WTC11 (cell line): ENCODE results near the gene RFC4. TPM values are rescaled to one million over a fixed set of nuclear protein-coding genes. Genes with fewer than 3 reads are reported as not detected.

Experiments used
- ATAC-seq: fragments of 200-7000 bp; cut with Tn5 transposase; 2 replicates; pipeline ENCODE4 v1.10.0; 2021; ENCODE audit warnings: mild to moderate bottlenecking, moderate library complexity
- CTCF ChIA-PET: fragments of 300-600 bp; sonication (Branson Sonifier 250); formaldehyde crosslinking; loops from one replicate; lab custom pipeline; 2021; ENCODE audit warnings: antibody characterized with exemption; lab: Charles Lee
- POLR2A ChIA-PET: fragments of 350-600 bp; sonication (Branson Sonifier 250); formaldehyde crosslinking; loops from one replicate; lab custom pipeline; 2021; ENCODE audit warnings: antibody characterized with exemption; lab: Charles Lee
- DNase-seq: peaks from one replicate; pipeline ENCODE4 v3.0.0; 2021; ENCODE audit warnings: low spot score
- H3K27ac Mint-ChIP-seq: 2 replicates; pipeline ENCODE4 v1.8.0; 2021; ENCODE audit warnings: mixed read lengths
- H3K27me3 Mint-ChIP-seq: 2 replicates; pipeline ENCODE4 v1.8.0; 2021; ENCODE audit warnings: low read depth, mild to moderate bottlenecking, moderate library complexity, mixed read lengths
- H3K36me3 Mint-ChIP-seq: 2 replicates; pipeline ENCODE4 v1.8.0; 2021; ENCODE audit warnings: mixed read lengths
- H3K4me1 Mint-ChIP-seq: 2 replicates; pipeline ENCODE4 v1.8.0; 2022; ENCODE audit warnings: mixed read lengths
- H3K4me3 Mint-ChIP-seq: 2 replicates; pipeline ENCODE4 v1.8.0; 2021; ENCODE audit warnings: mild to moderate bottlenecking, moderate library complexity, mixed read lengths
- H3K9me3 Mint-ChIP-seq: 2 replicates; pipeline ENCODE4 v1.8.0; 2021; ENCODE audit warnings: mixed read lengths
- ARID4B ChIP-seq: sonication (generic); formaldehyde crosslinking; IDR thresholded peaks from 2 replicates; pipeline ENCODE4 v1.8.0; 2023; ENCODE audit warnings: missing genetic modification reagents, mild to moderate bottlenecking, borderline replicate concordance
- ATF1 ChIP-seq: sonication (generic); formaldehyde crosslinking; IDR thresholded peaks from 2 replicates; pipeline ENCODE4 v1.8.1; 2023; ENCODE audit warnings: mild to moderate bottlenecking, moderate library complexity, missing genetic modification reagents
- CTCF ChIP-seq: fragments of 200-600 bp; IDR thresholded peaks from 2 replicates; pipeline ENCODE4 v1.8.0; 2022; ENCODE audit warnings: antibody characterized with exemption
- E2F4 ChIP-seq: sonication (generic); formaldehyde crosslinking; IDR thresholded peaks from 2 replicates; pipeline ENCODE4 v1.8.1; 2022; ENCODE audit warnings: low read depth, mild to moderate bottlenecking, moderate library complexity, missing genetic modification reagents, borderline replicate concordance
- FOXK1 ChIP-seq: sonication (generic); formaldehyde crosslinking; IDR thresholded peaks from 2 replicates; pipeline ENCODE4 v1.8.0; 2022; ENCODE audit warnings: mild to moderate bottlenecking, moderate library complexity, missing genetic modification reagents
- GRHL2 ChIP-seq: fragments of 250-450 bp; sonication (Bioruptor Pico); IDR thresholded peaks from 2 replicates; pipeline ENCODE4 v1.8.0; 2022; ENCODE audit warnings: mild to moderate bottlenecking, moderate library complexity; ENCODE audit not compliant: insufficient replicate concordance, severe bottlenecking
- JUN ChIP-seq: sonication (generic); formaldehyde crosslinking; IDR thresholded peaks from 2 replicates; pipeline ENCODE4 v1.8.0; 2023; ENCODE audit warnings: mild to moderate bottlenecking, missing genetic modification reagents
- MLX ChIP-seq: sonication (generic); formaldehyde crosslinking; IDR thresholded peaks from 2 replicates; pipeline ENCODE4 v1.8.1; 2023; ENCODE audit warnings: mild to moderate bottlenecking, missing genetic modification reagents, moderate library complexity
- MYBL2 ChIP-seq: sonication (generic); formaldehyde crosslinking; IDR thresholded peaks from 2 replicates; pipeline ENCODE4 v1.8.1; 2023; ENCODE audit warnings: mild to moderate bottlenecking, moderate library complexity, missing genetic modification reagents
- OVOL2 ChIP-seq: fragments of 250-450 bp; sonication (Bioruptor Pico); IDR thresholded peaks from 2 replicates; pipeline ENCODE4 v1.9.0; 2021; ENCODE audit warnings: mild to moderate bottlenecking, borderline replicate concordance
- PRDM15 ChIP-seq: sonication (generic); formaldehyde crosslinking; IDR thresholded peaks from 2 replicates; pipeline ENCODE4 v1.8.0; 2022; ENCODE audit warnings: missing genetic modification reagents
- PRRX2 ChIP-seq: fragments of 250-450 bp; sonication (Bioruptor Pico); IDR thresholded peaks from 2 replicates; pipeline ENCODE4 v1.8.0; 2021; ENCODE audit warnings: mild to moderate bottlenecking
- RELA ChIP-seq: sonication (generic); formaldehyde crosslinking; IDR thresholded peaks from 2 replicates; pipeline ENCODE4 v1.8.1; 2022; ENCODE audit warnings: missing genetic modification reagents, mild to moderate bottlenecking, borderline replicate concordance
- RORB ChIP-seq: fragments of 250-450 bp; sonication (Bioruptor Pico); IDR thresholded peaks from 2 replicates; pipeline ENCODE4 v1.9.0; 2021; ENCODE audit warnings: mild to moderate bottlenecking
- ZNF219 ChIP-seq: sonication (generic); formaldehyde crosslinking; IDR thresholded peaks from 2 replicates; pipeline ENCODE4 v1.8.0; 2023; ENCODE audit warnings: missing genetic modification reagents, mild to moderate bottlenecking, borderline replicate concordance
- ZNF232 ChIP-seq: sonication (generic); formaldehyde crosslinking; IDR thresholded peaks from 2 replicates; pipeline ENCODE4 v1.8.0; 2022; ENCODE audit warnings: mild to moderate bottlenecking, missing genetic modification reagents
- ZNF317 ChIP-seq: sonication (generic); formaldehyde crosslinking; IDR thresholded peaks from 2 replicates; pipeline ENCODE4 v1.8.1; 2023; ENCODE audit warnings: low read depth, mild to moderate bottlenecking, moderate library complexity, missing genetic modification reagents, borderline replicate concordance
- ZNF416 ChIP-seq: fragments of 250-450 bp; sonication (Bioruptor Pico); IDR thresholded peaks from 2 replicates; pipeline ENCODE4 v1.9.0; 2021; ENCODE audit warnings: mild to moderate bottlenecking, inconsistent platforms
- ZNF425 ChIP-seq: fragments of 250-450 bp; sonication (Bioruptor Pico); conservative IDR thresholded peaks from 2 replicates; pipeline ENCODE4 v1.9.0; 2021; ENCODE audit warnings: mild to moderate bottlenecking
- total RNA-seq: library from RNA; stranded (reverse); gene quantifications from 3 replicates; pipeline ENCODE4 v1.2.3, GENCODE V29; 2021

Gene RFC4
- total RNA-seq, 1 experiment from 2014 or later, result 104 TPM

GRCh38 chr3:186759231-186759930 lies 46.9 kb downstream of the RFC4 start:
- no peak for TF ChIP-seq GRHL2 (CRISPR knock-in tag)
- TF ChIP-seq CTCF, result no peak
- TF ChIP-seq E2F4 (CRISPR knock-in tag), result no peak
- no peak for TF ChIP-seq JUN (CRISPR knock-in tag)
- no peak for TF ChIP-seq PRDM15 (CRISPR knock-in tag)
- no peak for TF ChIP-seq ZNF416 (CRISPR knock-in tag)
- TF ChIP-seq MYBL2 (CRISPR knock-in tag), result no peak
- TF ChIP-seq FOXK1 (CRISPR knock-in tag), result no peak
- no peak for TF ChIP-seq RORB
- no peak for TF ChIP-seq MLX
- no peak for TF ChIP-seq PRRX2 (CRISPR knock-in tag)
- no peak for TF ChIP-seq OVOL2
- Mint-ChIP-seq H3K27me3 (no peaks in the 10 kb centered on the region; the same call in 1 of the 2 replicates), H3K27ac (no peak overlapping the region), H3K4me1 (peaks cover 12% of the 10 kb centered on the region), H3K36me3 (no peaks in the 10 kb centered on the region), H3K4me3 (no peak overlapping the region), H3K9me3 (no peaks in the 10 kb centered on the region)
- ChIA-PET CTCF (interaction anchor here (2.1 kb wide), 1 partner anchor 145 kb away, joined by 7 read pairs; no protein-coding TSS in a partner anchor), POLR2A (no interaction called here)
- peak; percentile 56 for ATAC-seq
- peak; percentile 19 for DNase-seq

GRCh38 chr3:186757686-186758220 lies 48.5 kb downstream of the RFC4 start:
- Mint-ChIP-seq H3K4me3 (no peak overlapping the region), H3K9me3 (no peaks in the 10 kb centered on the region), H3K4me1 (peaks cover 19% of the 10 kb centered on the region), H3K36me3 (no peaks in the 10 kb centered on the region), H3K27ac (no peak overlapping the region), H3K27me3 (no peaks in the 10 kb centered on the region; the same call in 1 of the 2 replicates)
- POLR2A ChIA-PET, result no interaction called here
- TF ChIP-seq ZNF232 (CRISPR knock-in tag), result no peak
- no peak for TF ChIP-seq ARID4B (CRISPR knock-in tag)
- no peak for TF ChIP-seq GRHL2 (CRISPR knock-in tag)
- no peak for TF ChIP-seq RELA
- no peak for TF ChIP-seq ZNF425 (CRISPR knock-in tag)
- TF ChIP-seq ATF1 (CRISPR knock-in tag), result no peak
- no peak for TF ChIP-seq ZNF219
- no peak for TF ChIP-seq ZNF317 (CRISPR knock-in tag)
- ATAC-seq (no peak), DNase-seq (no peak)
- CTCF ChIA-PET, result no interaction called here
